Measurements from ENCODE around the gene MTAP.

Gene MTAP

DNA sequence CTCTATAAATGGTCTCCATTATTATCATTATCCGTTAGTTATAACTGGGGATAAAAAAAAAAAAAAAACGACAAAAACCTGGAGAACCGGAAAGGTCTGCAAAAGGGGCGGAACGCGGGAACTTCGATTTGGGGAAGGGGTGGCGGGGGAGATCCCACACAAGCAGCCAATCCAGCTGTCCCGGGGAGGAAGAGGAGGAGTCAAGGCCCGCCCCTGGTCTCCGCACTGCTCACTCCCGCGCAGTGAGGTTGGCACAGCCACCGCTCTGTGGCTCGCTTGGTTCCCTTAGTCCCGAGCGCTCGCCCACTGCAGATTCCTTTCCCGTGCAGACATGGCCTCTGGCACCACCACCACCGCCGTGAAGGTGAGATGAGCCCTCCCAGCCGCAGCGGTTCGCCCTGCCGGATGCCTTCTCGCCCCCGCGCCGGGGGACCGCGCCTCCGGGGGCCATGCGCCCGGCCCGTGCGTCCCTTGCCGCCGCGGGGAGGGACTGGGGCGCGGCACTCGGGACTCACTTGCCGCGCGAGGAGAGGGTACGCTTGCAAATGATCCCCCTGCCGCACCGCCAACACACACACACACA, at the start of gene MTAP:
MTAP (plus strand) TSS at position 219 of the 583 bp plus-strand sequence; CDS start at position 332, 113 bp downstream.
- H3K4me3 ChIP-seq (replicated peaks; ENCODE audit: low read depth, low read length): peak within 1 kb of the TSS; percentile 79
- peak; percentile 81 for DNase-seq (ENCODE audit: extremely low read depth, insufficient read length)
- H3K27me3 ChIP-seq (replicated peaks; ENCODE audit: control insufficient read depth, insufficient read depth, low read length): no peaks in the 10 kb centered on the region
- TF ChIP-seq, protein P1, sequence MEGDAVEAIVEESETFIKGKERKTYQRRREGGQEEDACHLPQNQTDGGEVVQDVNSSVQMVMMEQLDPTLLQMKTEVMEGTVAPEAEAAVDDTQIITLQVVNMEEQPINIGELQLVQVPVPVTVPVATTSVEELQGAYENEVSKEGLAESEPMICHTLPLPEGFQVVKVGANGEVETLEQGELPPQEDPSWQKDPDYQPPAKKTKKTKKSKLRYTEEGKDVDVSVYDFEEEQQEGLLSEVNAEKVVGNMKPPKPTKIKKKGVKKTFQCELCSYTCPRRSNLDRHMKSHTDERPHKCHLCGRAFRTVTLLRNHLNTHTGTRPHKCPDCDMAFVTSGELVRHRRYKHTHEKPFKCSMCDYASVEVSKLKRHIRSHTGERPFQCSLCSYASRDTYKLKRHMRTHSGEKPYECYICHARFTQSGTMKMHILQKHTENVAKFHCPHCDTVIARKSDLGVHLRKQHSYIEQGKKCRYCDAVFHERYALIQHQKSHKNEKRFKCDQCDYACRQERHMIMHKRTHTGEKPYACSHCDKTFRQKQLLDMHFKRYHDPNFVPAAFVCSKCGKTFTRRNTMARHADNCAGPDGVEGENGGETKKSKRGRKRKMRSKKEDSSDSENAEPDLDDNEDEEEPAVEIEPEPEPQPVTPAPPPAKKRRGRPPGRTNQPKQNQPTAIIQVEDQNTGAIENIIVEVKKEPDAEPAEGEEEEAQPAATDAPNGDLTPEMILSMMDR (IDR thresholded peaks at IDR 0.05; ENCODE audit: insufficient read depth, low read length, poor library complexity, severe bottlenecking): no peak
- H3K36me3 ChIP-seq (ENCODE audit: control insufficient read depth, insufficient read depth, low read length): no peaks in the 10 kb centered on the region; the same call in 1 of the 2 replicates

DNA sequence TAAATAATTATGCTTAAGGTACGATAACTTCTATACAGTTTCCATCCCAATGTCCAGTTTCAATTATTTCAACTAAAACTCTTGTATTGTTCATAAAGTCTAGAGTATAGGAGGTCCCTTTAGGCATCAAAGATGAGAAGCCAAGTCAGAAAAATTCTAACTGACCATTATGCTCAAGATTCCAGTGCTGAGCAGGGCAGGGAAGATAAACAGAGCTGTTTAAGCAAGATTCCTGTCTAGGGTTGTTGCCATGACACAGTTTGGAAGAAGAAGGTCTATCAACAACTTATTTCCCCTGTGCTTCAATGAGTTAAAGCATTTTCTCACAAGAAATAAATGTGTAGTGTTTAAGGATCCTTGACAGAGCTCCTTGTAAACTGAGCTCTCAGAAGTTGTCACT, 48.9 kb upstream of the MTAP start:
- Histone ChIP-seq H3K4me3 (replicated peaks; ENCODE audit: low read depth, low read length) (no peak overlapping the region), H3K36me3 (ENCODE audit: control insufficient read depth, insufficient read depth, low read length) (no peaks in the 10 kb centered on the region), H3K27me3 (replicated peaks; ENCODE audit: control insufficient read depth, insufficient read depth, low read length) (no peaks in the 10 kb centered on the region)
- DNase-seq (ENCODE audit: extremely low read depth, insufficient read length): no peak
- TF ChIP-seq, protein P1 (IDR thresholded peaks at IDR 0.05; ENCODE audit: insufficient read depth, low read length, poor library complexity, severe bottlenecking): no peak

DNA sequence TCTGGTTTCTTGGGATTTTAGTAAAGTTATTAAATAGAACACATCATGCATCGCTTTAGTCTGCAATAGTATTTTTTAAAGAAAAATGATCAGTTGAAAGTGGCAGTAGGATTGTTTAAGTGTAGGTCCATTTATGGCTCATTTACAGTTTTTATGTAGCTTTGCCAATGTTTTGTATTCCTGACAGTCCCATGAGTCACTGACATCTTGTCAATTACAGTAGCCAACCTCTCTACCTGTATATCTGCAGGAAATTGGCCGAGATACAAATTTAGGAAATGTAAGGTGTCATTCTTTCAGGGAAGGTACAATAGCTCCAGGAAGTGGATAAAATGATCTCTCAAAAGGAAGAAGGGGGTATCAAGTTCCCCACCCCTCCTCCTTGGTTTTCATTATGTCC, 47.7 kb upstream of the MTAP start:
- TF ChIP-seq, protein P1 (IDR thresholded peaks at IDR 0.05; ENCODE audit: insufficient read depth, low read length, poor library complexity, severe bottlenecking): no peak
- DNase-seq (ENCODE audit: extremely low read depth, insufficient read length): no peak
- Histone ChIP-seq H3K36me3 (ENCODE audit: control insufficient read depth, insufficient read depth, low read length) (no peaks in the 10 kb centered on the region), H3K27me3 (replicated peaks; ENCODE audit: control insufficient read depth, insufficient read depth, low read length) (no peaks in the 10 kb centered on the region), H3K4me3 (replicated peaks; ENCODE audit: low read depth, low read length) (no peak overlapping the region)

DNA sequence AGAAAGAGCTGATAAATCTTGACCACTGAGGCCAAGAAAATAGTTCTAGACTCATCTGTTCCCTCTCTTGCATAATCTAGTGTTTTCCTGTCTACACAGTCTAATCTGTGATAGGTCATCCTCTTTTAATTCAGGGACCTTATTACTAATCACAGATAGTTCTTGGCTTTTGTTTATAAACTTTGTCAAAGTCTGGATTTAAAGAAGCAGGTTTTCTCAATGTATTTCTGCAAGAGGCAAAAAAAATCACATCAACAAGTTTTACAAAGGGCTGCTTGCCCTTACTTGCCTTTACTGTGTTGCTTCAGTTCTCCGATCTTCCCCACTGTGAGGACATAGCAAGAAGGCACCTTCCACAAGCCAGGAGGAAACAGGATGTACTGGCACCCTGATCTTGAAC, 43.9 kb upstream of the MTAP start:
- DNase-seq (ENCODE audit: extremely low read depth, insufficient read length): no peak
- H3K36me3 ChIP-seq (ENCODE audit: control insufficient read depth, insufficient read depth, low read length): no peaks in the 10 kb centered on the region
- TF ChIP-seq, protein P1 (IDR thresholded peaks at IDR 0.05; ENCODE audit: insufficient read depth, low read length, poor library complexity, severe bottlenecking): no peak
- no peaks in the 10 kb centered on the region for H3K27me3 ChIP-seq (replicated peaks; ENCODE audit: control insufficient read depth, insufficient read depth, low read length)
- no peak overlapping the region for H3K4me3 ChIP-seq (replicated peaks; ENCODE audit: low read depth, low read length)

DNA sequence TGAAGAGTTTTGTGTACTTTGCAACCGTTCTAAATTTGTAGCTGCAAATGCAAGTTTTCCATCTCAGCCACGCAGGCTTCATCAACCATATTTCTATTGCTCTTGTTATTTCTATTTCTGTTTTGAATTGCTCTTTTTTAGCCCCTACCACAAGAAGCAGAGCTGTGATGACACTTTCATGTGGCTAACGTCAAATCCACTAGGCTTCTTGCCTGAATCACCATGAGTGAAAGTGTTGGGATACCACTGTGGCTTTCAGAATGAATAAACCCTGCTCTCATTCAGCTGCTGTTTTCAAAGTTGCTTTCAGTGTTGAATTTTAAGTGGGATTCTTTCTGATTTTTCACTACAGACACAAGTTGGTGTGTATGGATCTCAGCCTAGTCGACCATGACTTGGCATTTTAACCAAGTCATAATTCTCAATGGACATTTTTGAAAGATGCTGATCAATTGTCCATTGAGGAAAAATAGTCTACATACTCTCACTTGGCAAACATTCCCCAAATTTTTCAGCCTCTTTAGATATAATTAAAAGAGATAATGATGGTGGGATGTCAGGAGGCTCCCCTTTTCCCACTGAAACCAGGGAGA, 41.0 kb upstream of the MTAP start:
- Histone ChIP-seq H3K36me3 (ENCODE audit: control insufficient read depth, insufficient read depth, low read length) (no peaks in the 10 kb centered on the region), H3K4me3 (replicated peaks; ENCODE audit: low read depth, low read length) (no peak overlapping the region), H3K27me3 (replicated peaks; ENCODE audit: control insufficient read depth, insufficient read depth, low read length) (no peaks in the 10 kb centered on the region)
- DNase-seq (ENCODE audit: extremely low read depth, insufficient read length): peak; percentile 13
- TF ChIP-seq, protein P1 (IDR thresholded peaks at IDR 0.05; ENCODE audit: insufficient read depth, low read length, poor library complexity, severe bottlenecking): no peak

All from GM06990 (cell line).